ENCODE results near the gene SND1.
A peak's percentile ranks its signal among the peaks of the same experiment; 100 is the strongest.

The SND1 gene

GRCh38 chr7:127683776-127684681 is 32.0 kb downstream of the SND1 start:
- DNase-seq (ENCODE audit: insufficient read length, low spot score) (no peak), FAIRE-seq (no peak)
- no peak for TF ChIP-seq CTCF (IDR thresholded peaks at IDR 0.05; ENCODE audit: insufficient read depth, missing control alignments)

GRCh38 chr7:127689194-127689772 is 37.3 kb downstream of the SND1 start:
- FAIRE-seq, result no peak
- no peak for TF ChIP-seq CTCF (IDR thresholded peaks at IDR 0.05; ENCODE audit: insufficient read depth, missing control alignments)
- no peak for DNase-seq (ENCODE audit: insufficient read length, low spot score)

GRCh38 chr7:127690337-127690736 is 38.3 kb downstream of the SND1 start:
- no peak for TF ChIP-seq CTCF (IDR thresholded peaks at IDR 0.05; ENCODE audit: insufficient read depth, missing control alignments)
- FAIRE-seq, result no peak
- DNase-seq (ENCODE audit: insufficient read length, low spot score), result no peak

GRCh38 chr7:127690806-127691205 is 38.8 kb downstream of the SND1 start:
- no peak for TF ChIP-seq CTCF (IDR thresholded peaks at IDR 0.05; ENCODE audit: insufficient read depth, missing control alignments)
- DNase-seq (ENCODE audit: insufficient read length, low spot score) (peak; percentile 51), FAIRE-seq (peak; percentile 41)

GRCh38 chr7:127692200-127692599 is 40.2 kb downstream of the SND1 start:
- DNase-seq (ENCODE audit: insufficient read length, low spot score) (no peak), FAIRE-seq (no peak)
- TF ChIP-seq CTCF (IDR thresholded peaks at IDR 0.05; ENCODE audit: insufficient read depth, missing control alignments), result no peak

GRCh38 chr7:127699853-127700252 is 47.9 kb downstream of the SND1 start:
- no peak for TF ChIP-seq CTCF (IDR thresholded peaks at IDR 0.05; ENCODE audit: insufficient read depth, missing control alignments)
- FAIRE-seq, result no peak
- no peak for DNase-seq (ENCODE audit: insufficient read length, low spot score)

Measured in D721Med (cell line).